ENCODE measurements around the gene LHFPL4.

DNA sequence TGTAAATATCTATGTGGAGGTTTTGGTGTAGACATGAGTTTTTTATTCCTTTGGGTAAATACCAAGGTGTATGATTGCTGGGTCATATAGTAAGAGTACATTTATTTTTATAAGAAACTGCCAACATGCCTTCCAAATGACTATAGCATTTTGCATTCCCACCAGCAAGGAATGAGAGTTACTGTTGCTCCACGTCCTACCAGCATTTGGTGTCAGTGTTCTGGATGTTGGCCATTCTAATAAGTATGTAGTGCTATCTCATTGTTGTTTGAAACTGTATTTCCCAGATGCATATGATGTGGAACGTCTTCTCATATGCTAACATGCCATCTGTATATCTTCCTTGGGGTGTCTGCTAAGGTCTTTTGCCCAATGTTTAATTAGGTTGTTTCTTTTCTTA, 38.7 kb downstream of the LHFPL4 start:
- TF ChIP-seq, protein P1, sequence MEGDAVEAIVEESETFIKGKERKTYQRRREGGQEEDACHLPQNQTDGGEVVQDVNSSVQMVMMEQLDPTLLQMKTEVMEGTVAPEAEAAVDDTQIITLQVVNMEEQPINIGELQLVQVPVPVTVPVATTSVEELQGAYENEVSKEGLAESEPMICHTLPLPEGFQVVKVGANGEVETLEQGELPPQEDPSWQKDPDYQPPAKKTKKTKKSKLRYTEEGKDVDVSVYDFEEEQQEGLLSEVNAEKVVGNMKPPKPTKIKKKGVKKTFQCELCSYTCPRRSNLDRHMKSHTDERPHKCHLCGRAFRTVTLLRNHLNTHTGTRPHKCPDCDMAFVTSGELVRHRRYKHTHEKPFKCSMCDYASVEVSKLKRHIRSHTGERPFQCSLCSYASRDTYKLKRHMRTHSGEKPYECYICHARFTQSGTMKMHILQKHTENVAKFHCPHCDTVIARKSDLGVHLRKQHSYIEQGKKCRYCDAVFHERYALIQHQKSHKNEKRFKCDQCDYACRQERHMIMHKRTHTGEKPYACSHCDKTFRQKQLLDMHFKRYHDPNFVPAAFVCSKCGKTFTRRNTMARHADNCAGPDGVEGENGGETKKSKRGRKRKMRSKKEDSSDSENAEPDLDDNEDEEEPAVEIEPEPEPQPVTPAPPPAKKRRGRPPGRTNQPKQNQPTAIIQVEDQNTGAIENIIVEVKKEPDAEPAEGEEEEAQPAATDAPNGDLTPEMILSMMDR (IDR thresholded peaks at IDR 0.05) = no peak
- TF ChIP-seq EP300 (IDR thresholded peaks at IDR 0.05) (no peak), POLR2A (IDR thresholded peaks at IDR 0.05) (no peak)
